WTC11 (cell line): ENCODE results near the gene S100A12. TPM values are rescaled to one million over a fixed set of nuclear protein-coding genes. Genes with fewer than 3 reads are reported as not detected.

Source experiments
- ATAC-seq: fragments of 200-7000 bp; cut with Tn5 transposase; 2 replicates; pipeline ENCODE4 v1.10.0; 2021; ENCODE audit warnings: mild to moderate bottlenecking, moderate library complexity
- CTCF ChIA-PET: fragments of 300-600 bp; sonication (Branson Sonifier 250); formaldehyde crosslinking; loops from one replicate; lab custom pipeline; 2021; ENCODE audit warnings: antibody characterized with exemption; lab: Charles Lee
- POLR2A ChIA-PET: fragments of 350-600 bp; sonication (Branson Sonifier 250); formaldehyde crosslinking; loops from one replicate; lab custom pipeline; 2021; ENCODE audit warnings: antibody characterized with exemption; lab: Charles Lee
- DNase-seq: peaks from one replicate; pipeline ENCODE4 v3.0.0; 2021; ENCODE audit warnings: low spot score
- H3K27ac Mint-ChIP-seq: 2 replicates; pipeline ENCODE4 v1.8.0; 2021; ENCODE audit warnings: mixed read lengths
- H3K27me3 Mint-ChIP-seq: 2 replicates; pipeline ENCODE4 v1.8.0; 2021; ENCODE audit warnings: low read depth, mild to moderate bottlenecking, moderate library complexity, mixed read lengths
- H3K36me3 Mint-ChIP-seq: 2 replicates; pipeline ENCODE4 v1.8.0; 2021; ENCODE audit warnings: mixed read lengths
- H3K4me1 Mint-ChIP-seq: 2 replicates; pipeline ENCODE4 v1.8.0; 2022; ENCODE audit warnings: mixed read lengths
- H3K4me3 Mint-ChIP-seq: 2 replicates; pipeline ENCODE4 v1.8.0; 2021; ENCODE audit warnings: mild to moderate bottlenecking, moderate library complexity, mixed read lengths
- H3K9me3 Mint-ChIP-seq: 2 replicates; pipeline ENCODE4 v1.8.0; 2021; ENCODE audit warnings: mixed read lengths
- ESRRA ChIP-seq: sonication (generic); formaldehyde crosslinking; IDR thresholded peaks from 2 replicates; pipeline ENCODE4 v1.8.1; 2022; ENCODE audit warnings: mild to moderate bottlenecking, missing genetic modification reagents, borderline replicate concordance
- FOXP1 ChIP-seq: sonication (generic); formaldehyde crosslinking; IDR thresholded peaks from 2 replicates; pipeline ENCODE4 v1.8.0; 2022; ENCODE audit warnings: missing genetic modification reagents, mild to moderate bottlenecking, moderate library complexity, borderline replicate concordance
- HMGA2 ChIP-seq: fragments of 250-450 bp; sonication (Bioruptor Pico); IDR thresholded peaks from 2 replicates; pipeline ENCODE4 v1.4.0; 2021; ENCODE audit warnings: mild to moderate bottlenecking, moderate library complexity
- JAZF1 ChIP-seq: fragments of 250-450 bp; sonication (Bioruptor Pico); IDR thresholded peaks from 2 replicates; pipeline ENCODE4 v1.9.0; 2021; ENCODE audit warnings: moderate library complexity, mild to moderate bottlenecking, inconsistent platforms
- JUN ChIP-seq: sonication (generic); formaldehyde crosslinking; IDR thresholded peaks from 2 replicates; pipeline ENCODE4 v1.8.0; 2023; ENCODE audit warnings: mild to moderate bottlenecking, missing genetic modification reagents
- KAT7 ChIP-seq: sonication (generic); formaldehyde crosslinking; IDR thresholded peaks from 2 replicates; pipeline ENCODE4 v1.8.1; 2023; ENCODE audit warnings: missing genetic modification reagents, mild to moderate bottlenecking, borderline replicate concordance
- NFATC4 ChIP-seq: fragments of 250-450 bp; sonication (Bioruptor Pico); IDR thresholded peaks from 2 replicates; pipeline ENCODE4 v1.9.0; 2021; ENCODE audit warnings: mild to moderate bottlenecking
- NR1H2 ChIP-seq: sonication (generic); formaldehyde crosslinking; IDR thresholded peaks from 2 replicates; pipeline ENCODE4 v1.9.0; 2021; ENCODE audit warnings: mild to moderate bottlenecking, moderate library complexity, missing genetic modification reagents
- NR3C1 ChIP-seq: sonication (generic); formaldehyde crosslinking; conservative IDR thresholded peaks from 2 replicates; pipeline ENCODE4 v1.8.1; 2023; ENCODE audit warnings: low read depth, mild to moderate bottlenecking, missing genetic modification reagents
- SMAD4 ChIP-seq: sonication (generic); formaldehyde crosslinking; IDR thresholded peaks from 2 replicates; pipeline ENCODE4 v1.8.0; 2022; ENCODE audit warnings: mild to moderate bottlenecking, missing genetic modification reagents
- SP1 ChIP-seq: sonication (generic); formaldehyde crosslinking; conservative IDR thresholded peaks from 2 replicates; pipeline ENCODE4 v1.8.1; 2022; ENCODE audit warnings: missing genetic modification reagents
- TCF7 ChIP-seq: sonication (generic); formaldehyde crosslinking; IDR thresholded peaks from 2 replicates; pipeline ENCODE4 v1.8.0; 2022; ENCODE audit warnings: mild to moderate bottlenecking, low read depth, missing genetic modification reagents, moderate library complexity
- TEAD4 ChIP-seq: sonication (generic); formaldehyde crosslinking; IDR thresholded peaks from 2 replicates; pipeline ENCODE4 v1.8.0; 2022; ENCODE audit warnings: mild to moderate bottlenecking, missing genetic modification reagents
- ZBTB21 ChIP-seq: sonication (generic); formaldehyde crosslinking; IDR thresholded peaks from 2 replicates; pipeline ENCODE4 v1.8.1; 2023; ENCODE audit warnings: mild to moderate bottlenecking, missing genetic modification reagents, borderline replicate concordance
- ZNF219 ChIP-seq: sonication (generic); formaldehyde crosslinking; IDR thresholded peaks from 2 replicates; pipeline ENCODE4 v1.8.0; 2023; ENCODE audit warnings: missing genetic modification reagents, mild to moderate bottlenecking, borderline replicate concordance
- ZNF232 ChIP-seq: sonication (generic); formaldehyde crosslinking; IDR thresholded peaks from 2 replicates; pipeline ENCODE4 v1.8.0; 2022; ENCODE audit warnings: mild to moderate bottlenecking, missing genetic modification reagents
- total RNA-seq: library from RNA; stranded (reverse); gene quantifications from 3 replicates; pipeline ENCODE4 v1.2.3, GENCODE V29; 2021
- TF ChIP-seq, protein P1 (sequence below): sonication (generic); formaldehyde crosslinking; conservative IDR thresholded peaks from 2 replicates; pipeline ENCODE4 v1.8.1; 2023; ENCODE audit warnings: mild to moderate bottlenecking, low read depth, missing genetic modification reagents, moderate library complexity
- TF ChIP-seq, protein P2 (sequence below): sonication (generic); formaldehyde crosslinking; IDR thresholded peaks from 2 replicates; pipeline ENCODE4 v1.8.1; 2023; ENCODE audit warnings: mild to moderate bottlenecking, missing genetic modification reagents, borderline replicate concordance
- TF ChIP-seq, protein P3 (sequence below): sonication (generic); formaldehyde crosslinking; IDR thresholded peaks from 2 replicates; pipeline ENCODE4 v1.8.0; 2022; ENCODE audit warnings: mild to moderate bottlenecking, missing genetic modification reagents
- TF ChIP-seq, protein P4 (sequence below): fragments of 250-450 bp; sonication (Bioruptor Pico); IDR thresholded peaks from 2 replicates; pipeline ENCODE4 v2.1.2; 2022; ENCODE audit warnings: mild to moderate bottlenecking, moderate library complexity

The S100A12 gene
- total RNA-seq, 1 experiment from 2014 or later, result not detected

DNA sequence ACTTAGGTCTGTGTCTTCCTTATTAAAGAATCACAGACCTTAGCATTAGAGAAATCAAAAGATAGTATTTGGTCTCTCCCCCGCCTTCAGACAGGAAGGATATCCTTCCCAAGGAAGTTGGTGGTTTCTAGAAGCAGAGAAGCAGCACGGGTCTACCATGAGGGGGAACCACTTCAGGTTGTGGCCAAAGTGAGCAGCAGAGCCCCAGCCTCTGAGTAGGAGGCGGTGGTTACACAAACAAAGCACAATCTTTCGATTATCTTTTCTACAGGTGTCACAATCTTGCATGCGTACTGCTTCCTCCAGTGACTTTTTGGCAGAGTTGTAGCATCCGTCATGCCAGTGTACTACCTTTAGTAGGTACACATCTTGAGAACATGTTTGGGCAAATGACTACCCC lies 35.6 kb downstream of the S100A12 start:
- no peak overlapping the region for H3K27ac Mint-ChIP-seq
- peaks cover 9% of the 10 kb centered on the region; the same call in 1 of the 2 replicates for H3K4me1 Mint-ChIP-seq
- peaks cover 5% of the 10 kb centered on the region; the same call in 1 of the 2 replicates for H3K27me3 Mint-ChIP-seq
- TF ChIP-seq SP1 (no peak), NFATC4 (CRISPR knock-in tag) (no peak), HMGA2 (no peak), FOXP1 (no peak), SMAD4 (CRISPR knock-in tag) (no peak), ZNF232 (CRISPR knock-in tag) (no peak), NR3C1 (CRISPR knock-in tag) (no peak), JAZF1 (CRISPR knock-in tag) (no peak), ZBTB21 (CRISPR knock-in tag) (no peak), ESRRA (CRISPR knock-in tag) (no peak), JUN (CRISPR knock-in tag) (no peak), NR1H2 (CRISPR knock-in tag) (no peak), ZNF219 (CRISPR knock-in tag) (no peak), KAT7 (CRISPR knock-in tag) (no peak), TCF7 (CRISPR knock-in tag) (no peak), TEAD4 (CRISPR knock-in tag) (no peak)
- TF ChIP-seq, protein P1, sequence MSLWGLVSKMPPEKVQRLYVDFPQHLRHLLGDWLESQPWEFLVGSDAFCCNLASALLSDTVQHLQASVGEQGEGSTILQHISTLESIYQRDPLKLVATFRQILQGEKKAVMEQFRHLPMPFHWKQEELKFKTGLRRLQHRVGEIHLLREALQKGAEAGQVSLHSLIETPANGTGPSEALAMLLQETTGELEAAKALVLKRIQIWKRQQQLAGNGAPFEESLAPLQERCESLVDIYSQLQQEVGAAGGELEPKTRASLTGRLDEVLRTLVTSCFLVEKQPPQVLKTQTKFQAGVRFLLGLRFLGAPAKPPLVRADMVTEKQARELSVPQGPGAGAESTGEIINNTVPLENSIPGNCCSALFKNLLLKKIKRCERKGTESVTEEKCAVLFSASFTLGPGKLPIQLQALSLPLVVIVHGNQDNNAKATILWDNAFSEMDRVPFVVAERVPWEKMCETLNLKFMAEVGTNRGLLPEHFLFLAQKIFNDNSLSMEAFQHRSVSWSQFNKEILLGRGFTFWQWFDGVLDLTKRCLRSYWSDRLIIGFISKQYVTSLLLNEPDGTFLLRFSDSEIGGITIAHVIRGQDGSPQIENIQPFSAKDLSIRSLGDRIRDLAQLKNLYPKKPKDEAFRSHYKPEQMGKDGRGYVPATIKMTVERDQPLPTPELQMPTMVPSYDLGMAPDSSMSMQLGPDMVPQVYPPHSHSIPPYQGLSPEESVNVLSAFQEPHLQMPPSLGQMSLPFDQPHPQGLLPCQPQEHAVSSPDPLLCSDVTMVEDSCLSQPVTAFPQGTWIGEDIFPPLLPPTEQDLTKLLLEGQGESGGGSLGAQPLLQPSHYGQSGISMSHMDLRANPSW, result no peak
- TF ChIP-seq, protein P2, sequence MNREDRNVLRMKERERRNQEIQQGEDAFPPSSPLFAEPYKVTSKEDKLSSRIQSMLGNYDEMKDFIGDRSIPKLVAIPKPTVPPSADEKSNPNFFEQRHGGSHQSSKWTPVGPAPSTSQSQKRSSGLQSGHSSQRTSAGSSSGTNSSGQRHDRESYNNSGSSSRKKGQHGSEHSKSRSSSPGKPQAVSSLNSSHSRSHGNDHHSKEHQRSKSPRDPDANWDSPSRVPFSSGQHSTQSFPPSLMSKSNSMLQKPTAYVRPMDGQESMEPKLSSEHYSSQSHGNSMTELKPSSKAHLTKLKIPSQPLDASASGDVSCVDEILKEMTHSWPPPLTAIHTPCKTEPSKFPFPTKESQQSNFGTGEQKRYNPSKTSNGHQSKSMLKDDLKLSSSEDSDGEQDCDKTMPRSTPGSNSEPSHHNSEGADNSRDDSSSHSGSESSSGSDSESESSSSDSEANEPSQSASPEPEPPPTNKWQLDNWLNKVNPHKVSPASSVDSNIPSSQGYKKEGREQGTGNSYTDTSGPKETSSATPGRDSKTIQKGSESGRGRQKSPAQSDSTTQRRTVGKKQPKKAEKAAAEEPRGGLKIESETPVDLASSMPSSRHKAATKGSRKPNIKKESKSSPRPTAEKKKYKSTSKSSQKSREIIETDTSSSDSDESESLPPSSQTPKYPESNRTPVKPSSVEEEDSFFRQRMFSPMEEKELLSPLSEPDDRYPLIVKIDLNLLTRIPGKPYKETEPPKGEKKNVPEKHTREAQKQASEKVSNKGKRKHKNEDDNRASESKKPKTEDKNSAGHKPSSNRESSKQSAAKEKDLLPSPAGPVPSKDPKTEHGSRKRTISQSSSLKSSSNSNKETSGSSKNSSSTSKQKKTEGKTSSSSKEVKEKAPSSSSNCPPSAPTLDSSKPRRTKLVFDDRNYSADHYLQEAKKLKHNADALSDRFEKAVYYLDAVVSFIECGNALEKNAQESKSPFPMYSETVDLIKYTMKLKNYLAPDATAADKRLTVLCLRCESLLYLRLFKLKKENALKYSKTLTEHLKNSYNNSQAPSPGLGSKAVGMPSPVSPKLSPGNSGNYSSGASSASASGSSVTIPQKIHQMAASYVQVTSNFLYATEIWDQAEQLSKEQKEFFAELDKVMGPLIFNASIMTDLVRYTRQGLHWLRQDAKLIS (CRISPR knock-in tag), result no peak
- TF ChIP-seq, protein P3, sequence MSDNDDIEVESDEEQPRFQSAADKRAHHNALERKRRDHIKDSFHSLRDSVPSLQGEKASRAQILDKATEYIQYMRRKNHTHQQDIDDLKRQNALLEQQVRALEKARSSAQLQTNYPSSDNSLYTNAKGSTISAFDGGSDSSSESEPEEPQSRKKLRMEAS (CRISPR knock-in tag), result no peak
- TF ChIP-seq, protein P4, sequence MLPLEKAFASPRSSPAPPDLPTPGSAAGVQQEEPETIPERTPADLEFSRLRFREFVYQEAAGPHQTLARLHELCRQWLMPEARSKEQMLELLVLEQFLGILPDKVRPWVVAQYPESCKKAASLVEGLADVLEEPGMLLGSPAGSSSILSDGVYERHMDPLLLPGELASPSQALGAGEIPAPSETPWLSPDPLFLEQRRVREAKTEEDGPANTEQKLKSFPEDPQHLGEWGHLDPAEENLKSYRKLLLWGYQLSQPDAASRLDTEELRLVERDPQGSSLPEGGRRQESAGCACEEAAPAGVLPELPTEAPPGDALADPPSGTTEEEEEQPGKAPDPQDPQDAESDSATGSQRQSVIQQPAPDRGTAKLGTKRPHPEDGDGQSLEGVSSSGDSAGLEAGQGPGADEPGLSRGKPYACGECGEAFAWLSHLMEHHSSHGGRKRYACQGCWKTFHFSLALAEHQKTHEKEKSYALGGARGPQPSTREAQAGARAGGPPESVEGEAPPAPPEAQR (CRISPR knock-in tag), result no peak
- ChIA-PET CTCF (no interaction called here), POLR2A (no interaction called here)
- H3K9me3 Mint-ChIP-seq, result no peaks in the 10 kb centered on the region
- DNase-seq, result no peak
- no peak overlapping the region for H3K4me3 Mint-ChIP-seq
- no peaks in the 10 kb centered on the region for H3K36me3 Mint-ChIP-seq
- ATAC-seq, result no peak
